ENCODE data around the gene MLH3.
A peak's percentile ranks its signal among the peaks of the same experiment; 100 is the strongest.

Gene MLH3

GRCh38 chr14:75094896-75095295 is 43.6 kb upstream of the MLH3 start:
- no peak for TF ChIP-seq CTCF (IDR thresholded peaks at IDR 0.05)
- no peak overlapping the region for H2AFZ ChIP-seq
- no peak overlapping the region for H3K9ac ChIP-seq
- H3K4me1 ChIP-seq, result no peaks in the 10 kb centered on the region
- H3K79me2 ChIP-seq, result peaks cover 2% of the 10 kb centered on the region
- H3K4me2 ChIP-seq (ENCODE audit: low read length), result no peak overlapping the region
- H3K4me3 ChIP-seq (ENCODE audit: low read depth, low read length), result no peak overlapping the region
- H3K36me3 ChIP-seq (ENCODE audit: control insufficient read depth, insufficient read depth, low read length), result no peaks in the 10 kb centered on the region
- H3K27ac ChIP-seq, result no peak overlapping the region
- no peaks in the 10 kb centered on the region for H3K27me3 ChIP-seq (ENCODE audit: control insufficient read depth, insufficient read depth, low read length)
- H3K9me3 ChIP-seq (ENCODE audit: control insufficient read depth, low read length), result no peaks in the 10 kb centered on the region

- no peaks in the 10 kb centered on the region for H3K9me3 ChIP-seq (ENCODE audit: control insufficient read depth, low read length)
- H3K27me3 ChIP-seq (ENCODE audit: control insufficient read depth, insufficient read depth, low read length), result no peaks in the 10 kb centered on the region
- no peak overlapping the region for H3K4me3 ChIP-seq (ENCODE audit: low read depth, low read length)
- no peak overlapping the region for H3K4me2 ChIP-seq (ENCODE audit: low read length)
- H3K36me3 ChIP-seq (ENCODE audit: control insufficient read depth, insufficient read depth, low read length), result no peaks in the 10 kb centered on the region
- TF ChIP-seq CTCF (IDR thresholded peaks at IDR 0.05), result no peak
- no peaks in the 10 kb centered on the region for H3K4me1 ChIP-seq
- H3K79me2 ChIP-seq, result peaks cover 2% of the 10 kb centered on the region
- no peak overlapping the region for H3K9ac ChIP-seq
- H3K27ac ChIP-seq, result no peak overlapping the region
- no peak overlapping the region for H2AFZ ChIP-seq
Observed at GRCh38 chr14:75092698-75093097, 41.4 kb upstream of the MLH3 start.

GRCh38 chr14:75091251-75091650 is 40.0 kb upstream of the MLH3 start:
- Histone ChIP-seq H3K4me1 (no peaks in the 10 kb centered on the region), H2AFZ (no peak overlapping the region), H3K36me3 (ENCODE audit: control insufficient read depth, insufficient read depth, low read length) (no peaks in the 10 kb centered on the region), H3K4me3 (ENCODE audit: low read depth, low read length) (no peak overlapping the region), H3K79me2 (peaks cover 2% of the 10 kb centered on the region), H3K9me3 (ENCODE audit: control insufficient read depth, low read length) (no peaks in the 10 kb centered on the region), H3K27ac (no peak overlapping the region), H3K9ac (no peak overlapping the region), H3K4me2 (ENCODE audit: low read length) (no peak overlapping the region), H3K27me3 (ENCODE audit: control insufficient read depth, insufficient read depth, low read length) (no peaks in the 10 kb centered on the region)
- no peak for TF ChIP-seq CTCF (IDR thresholded peaks at IDR 0.05)

- Histone ChIP-seq H3K9ac (no peak overlapping the region), H3K27ac (no peak overlapping the region), H3K4me1 (no peaks in the 10 kb centered on the region), H3K4me2 (ENCODE audit: low read length) (no peak overlapping the region), H2AFZ (no peak overlapping the region), H3K27me3 (ENCODE audit: control insufficient read depth, insufficient read depth, low read length) (no peaks in the 10 kb centered on the region), H3K4me3 (ENCODE audit: low read depth, low read length) (no peak overlapping the region), H3K36me3 (ENCODE audit: control insufficient read depth, insufficient read depth, low read length) (no peaks in the 10 kb centered on the region), H3K79me2 (peaks cover 2% of the 10 kb centered on the region), H3K9me3 (ENCODE audit: control insufficient read depth, low read length) (no peaks in the 10 kb centered on the region)
- TF ChIP-seq CTCF (IDR thresholded peaks at IDR 0.05), result no peak
Observed at GRCh38 chr14:75090353-75090752, 39.1 kb upstream of the MLH3 start.

- TF ChIP-seq CTCF (IDR thresholded peaks at IDR 0.05), result peak; percentile 81
- Histone ChIP-seq H2AFZ (no peak overlapping the region), H3K4me1 (no peaks in the 10 kb centered on the region), H3K27ac (no peak overlapping the region), H3K79me2 (no peaks in the 10 kb centered on the region), H3K4me2 (ENCODE audit: low read length) (no peak overlapping the region), H3K9ac (no peak overlapping the region), H3K4me3 (ENCODE audit: low read depth, low read length) (no peak overlapping the region), H3K36me3 (ENCODE audit: control insufficient read depth, insufficient read depth, low read length) (no peaks in the 10 kb centered on the region), H3K27me3 (ENCODE audit: control insufficient read depth, insufficient read depth, low read length) (no peaks in the 10 kb centered on the region), H3K9me3 (ENCODE audit: control insufficient read depth, low read length) (no peaks in the 10 kb centered on the region)
Observed at GRCh38 chr14:75088566-75089373, 37.5 kb upstream of the MLH3 start.
